Measurements from ENCODE around the gene NPAS4. TPM values are rescaled to one million over a fixed set of nuclear protein-coding genes. Genes with fewer than 3 reads are reported as not detected.

The NPAS4 gene
- polyA plus RNA-seq, 2 of the 4 experiments (the other 2 are of a cell fraction): 0.03 TPM; not detected in 1

GRCh38 chr11:66426314-66426713 is 5.5 kb downstream of the NPAS4 start:
- ATAC-seq (no peak), FAIRE-seq (no peak)
- POLR2A ChIA-PET: no interaction called here

GRCh38 chr11:66428933-66429332 is 8.1 kb downstream of the NPAS4 start:
- Histone ChIP-seq H3K4me3 (no peak overlapping the region), H3K27ac (no peak overlapping the region), H3K9me3 (no peaks in the 10 kb centered on the region), H3K4me1 (no peaks in the 10 kb centered on the region), H3K4me2 (no peak overlapping the region)
- ATAC-seq: no peak
- CTCF ChIA-PET: interaction anchor here (0.6 to 57.7 kb wide), 8 partner anchors 11 to 932 kb away, joined by 3 to 1614 read pairs (median 3); partner anchors contain the start of genes MRPL11, NPAS4 and YIF1A
- POLR2A ChIA-PET: no interaction called here
- WGBS (ENCODE audit: missing lambda C conversion rate): 77% methylated on average over 2 of the region's 2 CpGs
- no peak for DNase-seq (ENCODE audit: low read depth in 1 of 2, low spot score in 1 of 2)
- FAIRE-seq: no peak
- TF ChIP-seq HDAC2 (IDR thresholded peaks at IDR 0.05) (no peak), ZSCAN20 (CRISPR knock-in tag; IDR thresholded peaks at IDR 0.05) (no peak), HOXB5 (CRISPR knock-in tag; IDR thresholded peaks at IDR 0.05) (no peak), USF2 (IDR thresholded peaks at IDR 0.05) (no peak), E2F6 (IDR thresholded peaks at IDR 0.05; ENCODE audit: borderline replicate concordance, low read depth) (no peak), ELK1 (IDR thresholded peaks at IDR 0.05; ENCODE audit: low read depth, low read length) (no peak), CBX8 (IDR thresholded peaks at IDR 0.05) (no peak), KDM1A (IDR thresholded peaks at IDR 0.05; ENCODE audit: low read depth) (no peak), HEYL (CRISPR knock-in tag; IDR thresholded peaks at IDR 0.05) (no peak), GATA3 (IDR thresholded peaks at IDR 0.05; ENCODE audit: borderline replicate concordance) (no peak), PHF8 (IDR thresholded peaks at IDR 0.05; ENCODE audit: borderline replicate concordance, low read depth) (no peak), ESRRA (IDR thresholded peaks at IDR 0.05; ENCODE audit: borderline replicate concordance, low read length) (no peak), ZFP36 (IDR thresholded peaks at IDR 0.05; ENCODE audit: borderline replicate concordance, partially characterized antibody) (no peak), PBX3 (IDR thresholded peaks at IDR 0.05) (no peak)

More at GRCh38 chr11:66426314-66426713, 5.5 kb downstream of the NPAS4 start:
- Histone ChIP-seq H3K4me3 (no peak overlapping the region), H3K9me3 (peaks cover 4% of the 10 kb centered on the region; the same call in 1 of the 3 replicates), H3K4me1 (no peaks in the 10 kb centered on the region), H3K27ac (no peak overlapping the region), H3K4me2 (no peak overlapping the region)
- DNase-seq (ENCODE audit: low read depth in 1 of 2, low spot score in 1 of 2): no peak
- TF ChIP-seq MAX (IDR thresholded peaks at IDR 0.05): no peak
- TF ChIP-seq HOXB5 (CRISPR knock-in tag; IDR thresholded peaks at IDR 0.05): no peak
- no peak for TF ChIP-seq HDAC2 (IDR thresholded peaks at IDR 0.05)
- no peak for TF ChIP-seq RFX5 (IDR thresholded peaks at IDR 0.05)
- TF ChIP-seq FOSL2 (IDR thresholded peaks at IDR 0.05): no peak
- no peak for TF ChIP-seq FOSL2 (CRISPR knock-in tag; IDR thresholded peaks at IDR 0.05)
- no peak for TF ChIP-seq HES2 (IDR thresholded peaks at IDR 0.05)
- no peak for TF ChIP-seq NPAS2 (CRISPR knock-in tag; IDR thresholded peaks at IDR 0.05; ENCODE audit: borderline replicate concordance)
- TF ChIP-seq CHD2 (IDR thresholded peaks at IDR 0.05; ENCODE audit: low read length, partially characterized antibody): no peak
- no peak for TF ChIP-seq ELK1 (IDR thresholded peaks at IDR 0.05; ENCODE audit: low read depth, low read length)
- no peak for TF ChIP-seq CEBPB (IDR thresholded peaks at IDR 0.05)
- no peak for TF ChIP-seq JUNB (IDR thresholded peaks at IDR 0.05)
- no peak for TF ChIP-seq ZNF302 (CRISPR knock-in tag; IDR thresholded peaks at IDR 0.05)
- TF ChIP-seq REST (IDR thresholded peaks at IDR 0.05): no peak
- TF ChIP-seq RCOR1 (IDR thresholded peaks at IDR 0.05; ENCODE audit: low read depth, low read length): no peak
- TF ChIP-seq TP53 (CRISPR knock-in tag; IDR thresholded peaks at IDR 0.05): no peak
- TF ChIP-seq TFCP2L1 (CRISPR knock-in tag; IDR thresholded peaks at IDR 0.05): no peak
- TF ChIP-seq HOXB13 (CRISPR knock-in tag; IDR thresholded peaks at IDR 0.05; ENCODE audit: low read depth): no peak
- 37% methylated on average over 23 of the region's 23 CpGs for WGBS (ENCODE audit: missing lambda C conversion rate)
- CTCF ChIA-PET: interaction anchor here (48.5 to 57.7 kb wide), 2 partner anchors 8 to 24 kb away, joined by 1614 read pairs; partner anchors contain the start of genes MRPL11 and NPAS4
